Endodermal cell (in vitro differentiated cells): Measurements from ENCODE around the gene ROR1. TPM values are rescaled to one million over a fixed set of nuclear protein-coding genes. Genes with fewer than 3 reads are reported as not detected.

Experiments used
- DNase-seq: peaks from one replicate; pipeline ENCODE4 v3.0.0-alpha.2; 2017
- H3K27ac ChIP-seq: 2 replicates; pipeline ENCODE4 v1.5.1; 2013; ENCODE audit warnings: mild to moderate bottlenecking, low read depth, low read length, moderate library complexity
- H3K27me3 ChIP-seq: 2 replicates; pipeline ENCODE4 v1.6.1; 2013; ENCODE audit warnings: mild to moderate bottlenecking, low read length, moderate library complexity; ENCODE audit not compliant: insufficient read depth, control insufficient read depth, poor library complexity, severe bottlenecking
- H3K36me3 ChIP-seq: 2 replicates; pipeline ENCODE4 v1.7.0; 2013; ENCODE audit warnings: mild to moderate bottlenecking, low read length, moderate library complexity; ENCODE audit not compliant: control insufficient read depth, insufficient read depth
- H3K4me1 ChIP-seq: one replicate; pipeline ENCODE4 v1.7.0; 2013; ENCODE audit warnings: low read length; ENCODE audit not compliant: control insufficient read depth, insufficient read depth
- H3K4me3 ChIP-seq: 2 replicates; pipeline ENCODE4 v1.5.1; 2013; ENCODE audit warnings: mild to moderate bottlenecking, low read length, moderate library complexity
- H3K9ac ChIP-seq: 2 replicates; pipeline ENCODE4 v1.6.1; 2013; ENCODE audit warnings: mild to moderate bottlenecking, low read length, moderate library complexity; ENCODE audit not compliant: poor library complexity, severe bottlenecking; ENCODE audit errors: extremely low read depth
- H3K9me3 ChIP-seq: 2 replicates; pipeline ENCODE4 v1.6.1; 2013; ENCODE audit warnings: mild to moderate bottlenecking, low read length, moderate library complexity; ENCODE audit not compliant: control insufficient read depth
- H3K27ac Mint-ChIP-seq: 2 replicates; pipeline ENCODE4 v1.8.0; 2020; ENCODE audit warnings: mixed read lengths
- H3K27me3 Mint-ChIP-seq: 2 replicates; pipeline ENCODE4 v1.8.0; 2021; ENCODE audit warnings: mild to moderate bottlenecking, mixed read lengths; ENCODE audit not compliant: insufficient read depth
- H3K36me3 Mint-ChIP-seq: 2 replicates; pipeline ENCODE4 v1.8.0; 2020; ENCODE audit warnings: low read depth, mixed read lengths
- H3K4me1 Mint-ChIP-seq: 2 replicates; pipeline ENCODE4 v1.8.0; 2020; ENCODE audit warnings: mixed read lengths
- H3K4me3 Mint-ChIP-seq: 2 replicates; pipeline ENCODE4 v1.8.0; 2020; ENCODE audit warnings: mild to moderate bottlenecking, moderate library complexity, mixed read lengths
- H3K9me3 Mint-ChIP-seq: 2 replicates; pipeline ENCODE4 v1.8.0; 2020; ENCODE audit warnings: mild to moderate bottlenecking, mixed read lengths
- WGBS, 2 experiments: methylation state at CpG; one replicate each; pipeline versions ENCODE4 v1.1.5 to v1.1.7; 2013; ENCODE audit warnings: missing lambda C conversion rate in 2 of 2, mixed read lengths in 1 of 2; ENCODE audit not compliant: insufficient coverage in 1 of 2, insufficient read length in 1 of 2; 5-methylcytosine and 5-hydroxymethylcytosine counted together
- total RNA-seq, 2 donors: library from RNA; stranded (reverse); fragmentation: NEBNext Ultra II Directional in 1 of 2; extraction: Animal tissue kit (Norgen Biotek cat#: 25700) in 1 of 2; gene quantifications; 2 replicates in 1 of 2; 3 replicates in 1 of 2; pipeline ENCODE4 v1.2.1, GENCODE V29; 2021
- TF ChIP-seq, protein P1 (sequence below): fragments of 200-600 bp; sonication (generic); conservative IDR thresholded peaks from 2 replicates; pipeline ENCODE4 v1.5.0; 2021; ENCODE audit warnings: antibody characterized with exemption, mild to moderate bottlenecking

Gene ROR1
- total RNA-seq, 2 donors from 2014 or later, result 77.4 to 77.9 TPM

DNA sequence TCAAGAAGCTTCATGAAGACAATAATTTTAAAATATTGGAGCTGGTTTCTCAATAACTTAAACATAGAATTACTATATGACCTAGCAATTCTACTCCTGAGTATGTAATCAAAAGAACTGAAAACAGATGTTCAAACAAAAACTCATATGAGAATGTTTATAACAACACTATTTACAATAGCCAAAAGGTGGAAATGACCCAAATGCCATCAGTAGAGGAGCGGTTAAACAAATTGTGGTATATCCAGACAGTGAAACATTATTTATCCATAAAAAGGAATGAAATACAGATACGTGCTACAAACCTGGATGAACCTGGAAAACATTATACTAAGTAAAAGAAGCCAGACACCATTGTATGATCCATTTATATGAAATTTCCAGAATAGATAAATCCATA, 366.8 kb downstream of the ROR1 start:
- 65% methylated on average over 2 of the region's 2 CpGs; no CpG with 5 or more reads in 1 of the 2 experiments for WGBS, 2 experiments
- H3K9me3 Mint-ChIP-seq, result no peaks in the 10 kb centered on the region
- Histone ChIP-seq H3K27ac (no peak overlapping the region), H3K27me3 (no peaks in the 10 kb centered on the region), H3K4me3 (no peak overlapping the region), H3K9me3 (peaks cover 4% of the 10 kb centered on the region), H3K4me1 (no peaks in the 10 kb centered on the region), H3K9ac (no peak overlapping the region), H3K36me3 (peaks cover 55% of the 10 kb centered on the region)
- peaks cover 3% of the 10 kb centered on the region for H3K4me1 Mint-ChIP-seq
- no peak overlapping the region for H3K27ac Mint-ChIP-seq
- TF ChIP-seq, protein P1, sequence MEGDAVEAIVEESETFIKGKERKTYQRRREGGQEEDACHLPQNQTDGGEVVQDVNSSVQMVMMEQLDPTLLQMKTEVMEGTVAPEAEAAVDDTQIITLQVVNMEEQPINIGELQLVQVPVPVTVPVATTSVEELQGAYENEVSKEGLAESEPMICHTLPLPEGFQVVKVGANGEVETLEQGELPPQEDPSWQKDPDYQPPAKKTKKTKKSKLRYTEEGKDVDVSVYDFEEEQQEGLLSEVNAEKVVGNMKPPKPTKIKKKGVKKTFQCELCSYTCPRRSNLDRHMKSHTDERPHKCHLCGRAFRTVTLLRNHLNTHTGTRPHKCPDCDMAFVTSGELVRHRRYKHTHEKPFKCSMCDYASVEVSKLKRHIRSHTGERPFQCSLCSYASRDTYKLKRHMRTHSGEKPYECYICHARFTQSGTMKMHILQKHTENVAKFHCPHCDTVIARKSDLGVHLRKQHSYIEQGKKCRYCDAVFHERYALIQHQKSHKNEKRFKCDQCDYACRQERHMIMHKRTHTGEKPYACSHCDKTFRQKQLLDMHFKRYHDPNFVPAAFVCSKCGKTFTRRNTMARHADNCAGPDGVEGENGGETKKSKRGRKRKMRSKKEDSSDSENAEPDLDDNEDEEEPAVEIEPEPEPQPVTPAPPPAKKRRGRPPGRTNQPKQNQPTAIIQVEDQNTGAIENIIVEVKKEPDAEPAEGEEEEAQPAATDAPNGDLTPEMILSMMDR, result no peak
- peaks cover 72% of the 10 kb centered on the region for H3K36me3 Mint-ChIP-seq
- no peaks in the 10 kb centered on the region for H3K27me3 Mint-ChIP-seq
- DNase-seq, result no peak
- no peak overlapping the region for H3K4me3 Mint-ChIP-seq

- H3K9me3 Mint-ChIP-seq, result no peaks in the 10 kb centered on the region
- Histone ChIP-seq H3K9me3 (no peaks in the 10 kb centered on the region), H3K4me3 (no peak overlapping the region), H3K36me3 (peaks cover 25% of the 10 kb centered on the region), H3K27me3 (no peaks in the 10 kb centered on the region), H3K27ac (no peak overlapping the region), H3K9ac (no peak overlapping the region), H3K4me1 (peaks cover 13% of the 10 kb centered on the region)
- peaks cover 64% of the 10 kb centered on the region for H3K36me3 Mint-ChIP-seq
- DNase-seq, result no peak
- no peak overlapping the region for H3K4me3 Mint-ChIP-seq
- WGBS, 2 experiments, result 92 to 94% methylated on average over 2 to 5 of the region's 5 CpGs
- H3K4me1 Mint-ChIP-seq, result peaks cover 31% of the 10 kb centered on the region
- no peak overlapping the region for H3K27ac Mint-ChIP-seq
- H3K27me3 Mint-ChIP-seq, result no peaks in the 10 kb centered on the region
- TF ChIP-seq, protein P1, result no peak
These were observed 373.4 kb downstream of the ROR1 start for GRCh38 chr1:64147045-64147724.

DNA sequence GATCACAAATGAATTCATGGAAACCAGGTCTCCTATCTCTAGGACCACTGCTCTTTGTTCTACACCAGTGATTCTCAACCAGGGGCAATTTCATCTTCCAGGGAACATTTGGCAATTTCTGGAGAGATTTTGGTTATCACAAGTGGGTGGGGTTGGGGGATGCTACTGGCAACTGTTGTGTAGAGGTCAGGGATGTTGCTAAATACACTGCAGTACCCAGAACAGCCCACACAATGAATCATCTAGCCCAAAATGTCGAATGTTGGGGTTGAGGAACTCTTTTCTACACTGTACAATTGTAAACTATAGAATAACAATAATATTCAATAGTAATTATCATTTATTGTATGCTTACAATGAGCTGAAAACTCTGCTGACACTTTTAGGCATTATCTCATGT, 373.9 kb downstream of the ROR1 start:
- TF ChIP-seq, protein P1, result peak; percentile 41
- Histone ChIP-seq H3K36me3 (peaks cover 21% of the 10 kb centered on the region), H3K9me3 (no peaks in the 10 kb centered on the region), H3K27ac (no peak overlapping the region), H3K4me1 (peaks cover 13% of the 10 kb centered on the region), H3K9ac (no peak overlapping the region), H3K27me3 (no peaks in the 10 kb centered on the region), H3K4me3 (no peak overlapping the region)
- WGBS, 2 experiments, result no CpG with 5 or more reads among the region's 1 CpG
- DNase-seq, result no peak
- Mint-ChIP-seq H3K4me3 (no peak overlapping the region), H3K36me3 (peaks cover 58% of the 10 kb centered on the region), H3K27ac (no peak overlapping the region), H3K9me3 (no peaks in the 10 kb centered on the region), H3K4me1 (peaks cover 31% of the 10 kb centered on the region), H3K27me3 (no peaks in the 10 kb centered on the region)
